CD4-positive, alpha-beta T cell treated with Interleukin-6 at 100 ng/mL for 8 hours (primary cell): Measurements from ENCODE around the gene HOXD1.

Source experiments
- DNase-seq: peaks from one replicate; pipeline ENCODE4 v3.0.0-alpha.2; 2020; ENCODE audit warnings: mixed read lengths, low spot score

The HOXD1 gene

GRCh38 chr2:176165370-176166050, 23.0 kb upstream of the HOXD1 start:
- DNase-seq = no peak

- DNase-seq = no peak
Measured at GRCh38 chr2:176166272-176166671, 22.2 kb upstream of the HOXD1 start.

GRCh38 chr2:176167398-176167797, 21.1 kb upstream of the HOXD1 start:
- DNase-seq = no peak

GRCh38 chr2:176169181-176169580, 19.3 kb upstream of the HOXD1 start:
- DNase-seq = no peak

GRCh38 chr2:176169711-176170110, 18.8 kb upstream of the HOXD1 start:
- no peak for DNase-seq

GRCh38 chr2:176170602-176171305, 17.7 kb upstream of the HOXD1 start:
- DNase-seq = no peak

- no peak for DNase-seq
Measured at GRCh38 chr2:176171351-176172006, 17.0 kb upstream of the HOXD1 start.

- DNase-seq = no peak
Measured at GRCh38 chr2:176172007-176172894, 16.2 kb upstream of the HOXD1 start.

- no peak for DNase-seq
Measured at GRCh38 chr2:176172895-176173566, 15.4 kb upstream of the HOXD1 start.

GRCh38 chr2:176173567-176174381, 14.7 kb upstream of the HOXD1 start:
- no peak for DNase-seq

GRCh38 chr2:176174382-176174823, 14.1 kb upstream of the HOXD1 start:
- no peak for DNase-seq

GRCh38 chr2:176174824-176175708, 13.4 kb upstream of the HOXD1 start:
- no peak for DNase-seq

- no peak for DNase-seq
Measured at GRCh38 chr2:176175709-176176607, 12.5 kb upstream of the HOXD1 start.

- DNase-seq = no peak
Measured at GRCh38 chr2:176177580-176178037, 10.9 kb upstream of the HOXD1 start.

- no peak for DNase-seq
Measured at GRCh38 chr2:176178038-176178756, 10.3 kb upstream of the HOXD1 start.

GRCh38 chr2:176178757-176179295, 9.6 kb upstream of the HOXD1 start:
- no peak for DNase-seq

- DNase-seq = no peak
Measured at GRCh38 chr2:176181551-176181950, 6.9 kb upstream of the HOXD1 start.
